Activated CD8-positive, alpha-beta T cell treated with anti-CD3 and anti-CD28 coated beads for 36 hours (primary cell): ENCODE results near the gene ADCY6. TPM values are rescaled to one million over a fixed set of nuclear protein-coding genes. Genes with fewer than 3 reads are reported as not detected.

ENCODE experiments used
- ATAC-seq: fragments of 200-7000 bp; cut with Tn5 transposase; one replicate; pipeline ENCODE4 v1.10.0; 2021; ENCODE audit warnings: mild to moderate bottlenecking, moderate library complexity
- CTCF ChIA-PET: fragments of 350-600 bp; sonication (Branson Sonifier 250); formaldehyde crosslinking; loops from one replicate; lab custom pipeline; 2021; ENCODE audit warnings: antibody characterized with exemption; lab: Charles Lee
- POLR2A ChIA-PET: fragments of 350-600 bp; sonication (Branson Sonifier 250); formaldehyde crosslinking; loops from one replicate; lab custom pipeline; 2021; ENCODE audit warnings: antibody characterized with exemption; lab: Charles Lee
- DNase-seq: peaks from one replicate; pipeline ENCODE4 v3.0.0-alpha.2; 2020
- H3K27ac Mint-ChIP-seq: one replicate; pipeline ENCODE4 v1.8.0; 2021; ENCODE audit warnings: mild to moderate bottlenecking, mixed read lengths
- H3K27me3 Mint-ChIP-seq: one replicate; pipeline ENCODE4 v1.8.0; 2021; ENCODE audit warnings: mixed read lengths
- H3K36me3 Mint-ChIP-seq: one replicate; pipeline ENCODE4 v1.8.0; 2021; ENCODE audit warnings: low read depth, mixed read lengths
- H3K4me1 Mint-ChIP-seq: one replicate; pipeline ENCODE4 v1.8.0; 2021; ENCODE audit warnings: low read depth, mixed read lengths
- H3K4me3 Mint-ChIP-seq: one replicate; pipeline ENCODE4 v1.8.0; 2021; ENCODE audit warnings: mild to moderate bottlenecking, moderate library complexity, mixed read lengths
- H3K9me3 Mint-ChIP-seq: one replicate; pipeline ENCODE4 v1.8.0; 2021; ENCODE audit warnings: mixed read lengths
- CTCF ChIP-seq: fragments of 200-600 bp; IDR thresholded peaks from one replicate; pipeline ENCODE4 v1.8.0; 2022; ENCODE audit warnings: antibody characterized with exemption, mild to moderate bottlenecking
- intact Hi-C: fragments of 100-400 bp; cut with micrococcal nuclease; formaldehyde crosslinking; loops from one replicate; pipeline ENCODE4 v1.10.0; 2022
- total RNA-seq, 2 experiments: library from RNA; stranded (reverse); gene quantifications; one replicate each; pipeline ENCODE4 v1.2.3, GENCODE V29; 2021

ADCY6 gene
- total RNA-seq, 2 experiments from 2014 or later: not detected

- Mint-ChIP-seq H3K4me1 (peaks cover 10% of the 10 kb centered on the region), H3K27ac (no peak overlapping the region), H3K9me3 (no peaks in the 10 kb centered on the region), H3K36me3 (no peaks in the 10 kb centered on the region), H3K27me3 (peaks cover 19% of the 10 kb centered on the region), H3K4me3 (no peak overlapping the region)
- ChIA-PET CTCF (interaction anchor here (0.6 to 8.0 kb wide), 30 partner anchors 10 to 293 kb away, joined by 3 to 204 read pairs (median 4); partner anchors contain the start of gene RND1), POLR2A (interaction anchor here (0.7 to 1.7 kb wide), 5 partner anchors 20 to 176 kb away, joined by 3 to 4 read pairs (median 3); partner anchors contain the start of gene KANSL2)
- TF ChIP-seq CTCF: no peak
- intact Hi-C loops: loop anchor here (1.0 kb wide), 1 partner anchor 42 kb away; no protein-coding TSS in a partner anchor
- DNase-seq: no peak
- no peak for ATAC-seq
Observed at GRCh38 chr12:48794870-48795269, 6.0 kb upstream of the ADCY6 start.

- Mint-ChIP-seq H3K36me3 (no peaks in the 10 kb centered on the region), H3K4me3 (no peak overlapping the region), H3K4me1 (peaks cover 10% of the 10 kb centered on the region), H3K9me3 (no peaks in the 10 kb centered on the region), H3K27me3 (peaks cover 21% of the 10 kb centered on the region), H3K27ac (no peak overlapping the region)
- intact Hi-C loops: no loop called here
- no peak for TF ChIP-seq CTCF
- POLR2A ChIA-PET: interaction anchor here (1.7 kb wide), 1 partner anchor 112 kb away, joined by 4 read pairs; the partner anchor contains the start of gene KANSL2
- no peak for DNase-seq
- CTCF ChIA-PET: interaction anchor here (0.8 to 8.0 kb wide), 7 partner anchors 8 to 251 kb away, joined by 3 to 204 read pairs (median 13); no protein-coding TSS in a partner anchor
- no peak for ATAC-seq
Observed at GRCh38 chr12:48793696-48794095, 4.8 kb upstream of the ADCY6 start.

- H3K4me1 Mint-ChIP-seq: peaks cover 5% of the 10 kb centered on the region
- no peaks in the 10 kb centered on the region for H3K36me3 Mint-ChIP-seq
- intact Hi-C loops: no loop called here
- ChIA-PET POLR2A (no interaction called here), CTCF (interaction anchor here (0.8 to 2.2 kb wide), 6 partner anchors 21 to 249 kb away, joined by 3 to 10 read pairs (median 3); no protein-coding TSS in a partner anchor)
- peaks cover 42% of the 10 kb centered on the region for H3K27me3 Mint-ChIP-seq
- H3K9me3 Mint-ChIP-seq: no peaks in the 10 kb centered on the region
- TF ChIP-seq CTCF: no peak
- ATAC-seq (no peak), DNase-seq (no peak)
- H3K27ac Mint-ChIP-seq: no peak overlapping the region
- no peak overlapping the region for H3K4me3 Mint-ChIP-seq
Observed at GRCh38 chr12:48789858-48790326, 1.0 kb upstream of the ADCY6 start.

GRCh38 chr12:48788524-48788853, 400 bp downstream of the ADCY6 start:
- Mint-ChIP-seq H3K9me3 (no peaks in the 10 kb centered on the region), H3K27ac (no peak overlapping the region), H3K4me3 (peak overlapping the region; percentile 47), H3K4me1 (peaks cover 5% of the 10 kb centered on the region), H3K36me3 (no peaks in the 10 kb centered on the region), H3K27me3 (peaks cover 43% of the 10 kb centered on the region)
- ChIA-PET POLR2A (no interaction called here), CTCF (interaction anchor here (2.1 kb wide), 1 partner anchor 36 kb away, joined by 10 read pairs; no protein-coding TSS in a partner anchor)
- no peak for DNase-seq
- intact Hi-C loops: no loop called here
- ATAC-seq: no peak
- no peak for TF ChIP-seq CTCF

GRCh38 chr12:48787791-48788523, 932 bp downstream of the ADCY6 start:
- CTCF ChIA-PET: interaction anchor here (0.7 kb wide), 1 partner anchor 27 kb away, joined by 4 read pairs; no protein-coding TSS in a partner anchor
- H3K4me1 Mint-ChIP-seq: peaks cover 5% of the 10 kb centered on the region
- intact Hi-C loops: no loop called here
- no peak overlapping the region for H3K27ac Mint-ChIP-seq
- POLR2A ChIA-PET: no interaction called here
- DNase-seq (no peak), ATAC-seq (no peak)
- no peaks in the 10 kb centered on the region for H3K9me3 Mint-ChIP-seq
- no peak for TF ChIP-seq CTCF
- H3K4me3 Mint-ChIP-seq: no peak overlapping the region
- peaks cover 44% of the 10 kb centered on the region for H3K27me3 Mint-ChIP-seq
- H3K36me3 Mint-ChIP-seq: no peaks in the 10 kb centered on the region
